GOT3 (cell line): ENCODE data around the gene CCDC69.

Source experiments
- DNase-seq: peaks from one replicate; lab custom pipeline; 2025; ENCODE audit warnings: mixed read lengths; lab: John Stamatoyannopoulos, UW

Gene CCDC69

GRCh38 chr5:151164687-151165392, 59.1 kb downstream of the CCDC69 start:
- peak; percentile 39 for DNase-seq

DNA sequence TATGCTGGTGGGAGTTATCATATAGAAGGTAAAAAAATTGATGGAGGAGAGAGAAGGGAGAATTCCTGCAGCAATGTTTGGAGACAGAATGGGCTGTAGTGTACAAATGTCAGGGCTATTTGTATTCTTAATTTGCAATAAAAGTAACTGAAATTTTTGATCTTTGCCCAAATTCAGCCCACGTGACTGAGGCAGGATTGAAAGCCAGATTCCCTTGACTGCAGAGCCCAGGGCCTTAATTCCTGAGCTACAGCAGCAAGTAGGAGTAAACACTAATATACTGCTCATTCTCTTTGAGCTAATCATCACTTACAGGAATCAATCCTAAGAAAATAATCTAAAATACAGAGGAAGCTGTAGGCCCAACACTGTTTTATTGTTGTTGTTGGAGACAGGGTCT, 61.1 kb downstream of the CCDC69 start:
- no peak for DNase-seq

DNA sequence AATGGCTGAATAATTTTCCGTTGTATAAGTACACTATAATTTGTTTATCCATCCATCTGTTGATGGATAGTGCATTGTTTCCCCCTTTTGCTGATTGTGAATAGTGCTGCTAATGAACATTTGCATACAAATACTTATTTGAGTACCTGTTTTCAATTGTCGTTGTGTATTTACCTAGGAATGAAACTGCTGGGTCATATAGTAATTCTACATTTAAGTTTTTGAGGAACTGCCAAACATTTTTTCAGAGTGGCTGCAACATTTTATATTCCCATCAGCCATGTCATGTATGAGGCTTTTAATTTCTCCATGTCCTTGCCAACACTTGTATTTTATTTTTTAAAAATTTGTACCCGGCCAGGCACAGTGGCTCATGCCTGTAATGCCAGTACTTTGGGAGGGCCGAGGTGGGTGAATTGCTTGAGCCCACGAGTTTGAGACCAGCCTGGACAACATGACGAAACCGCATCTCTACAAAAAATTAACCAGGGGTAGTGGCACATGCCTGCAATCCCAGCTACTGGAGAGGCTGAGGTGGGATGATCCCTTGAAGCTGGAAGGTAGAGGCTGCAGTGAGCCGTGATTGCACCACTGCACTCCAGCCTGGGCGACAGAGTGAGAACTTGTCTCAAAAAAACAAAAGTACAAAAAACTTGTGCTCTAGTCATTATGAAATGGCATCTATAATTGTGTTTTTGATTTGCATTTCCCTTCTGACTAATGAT, 64.1 kb downstream of the CCDC69 start:
- DNase-seq = no peak

GRCh38 chr5:151158287-151158661, 65.6 kb downstream of the CCDC69 start:
- DNase-seq = no peak

DNA sequence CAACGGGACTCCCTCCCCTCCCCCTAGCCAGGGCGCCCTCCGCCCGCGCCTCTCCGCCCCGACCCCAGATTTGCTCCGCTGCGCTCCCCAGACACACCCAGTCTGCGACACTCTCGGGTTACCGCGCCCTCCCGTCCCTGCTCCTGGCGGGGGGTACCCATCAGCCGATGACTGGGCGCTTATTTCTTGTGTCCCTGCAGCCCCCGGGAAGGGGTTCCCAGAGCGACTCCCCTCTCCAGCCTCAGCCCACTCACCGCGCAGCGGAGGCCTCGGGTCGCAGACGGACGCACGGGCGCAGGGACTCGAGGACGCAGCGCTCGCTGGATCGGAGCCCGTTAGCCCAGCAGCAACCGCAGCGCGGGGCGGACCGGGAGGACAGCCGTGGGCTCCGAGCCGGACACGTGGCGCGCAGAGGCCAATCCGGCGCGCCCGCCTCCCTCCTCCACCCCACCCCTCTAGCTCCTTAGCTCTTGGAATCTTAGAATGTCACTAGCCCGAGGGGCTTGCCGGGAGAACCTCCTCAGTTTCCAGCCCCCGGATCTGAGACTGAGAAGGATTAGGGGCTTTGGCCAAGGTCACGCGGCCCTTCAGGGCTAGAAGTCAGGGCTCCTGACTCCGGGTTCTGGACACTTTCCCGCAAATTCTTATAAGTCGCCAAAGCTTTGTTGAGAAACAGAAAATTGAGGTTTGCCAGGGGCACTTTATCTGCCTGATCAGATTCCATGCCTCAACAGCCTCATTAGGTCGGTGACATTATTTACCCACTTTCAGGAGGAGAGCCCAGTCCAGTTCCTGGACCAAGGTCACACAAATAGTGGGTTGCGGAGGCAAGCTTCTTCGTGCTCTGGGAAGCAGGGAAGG, 66.2 kb downstream of the CCDC69 start, which contains the start of gene ANXA6:
Gene ANXA6 (minus strand): TSS at position 354 of the 861 bp plus-strand sequence. CDS start 9,878 bp downstream, outside the sequence.
- DNase-seq = peak; percentile 50

- no peak for DNase-seq
These were observed 67.1 kb downstream of the CCDC69 start for GRCh38 chr5:151156507-151157420.

- peak; percentile 22 for DNase-seq
These were observed 68.0 kb downstream of the CCDC69 start for GRCh38 chr5:151155775-151156506.

DNA sequence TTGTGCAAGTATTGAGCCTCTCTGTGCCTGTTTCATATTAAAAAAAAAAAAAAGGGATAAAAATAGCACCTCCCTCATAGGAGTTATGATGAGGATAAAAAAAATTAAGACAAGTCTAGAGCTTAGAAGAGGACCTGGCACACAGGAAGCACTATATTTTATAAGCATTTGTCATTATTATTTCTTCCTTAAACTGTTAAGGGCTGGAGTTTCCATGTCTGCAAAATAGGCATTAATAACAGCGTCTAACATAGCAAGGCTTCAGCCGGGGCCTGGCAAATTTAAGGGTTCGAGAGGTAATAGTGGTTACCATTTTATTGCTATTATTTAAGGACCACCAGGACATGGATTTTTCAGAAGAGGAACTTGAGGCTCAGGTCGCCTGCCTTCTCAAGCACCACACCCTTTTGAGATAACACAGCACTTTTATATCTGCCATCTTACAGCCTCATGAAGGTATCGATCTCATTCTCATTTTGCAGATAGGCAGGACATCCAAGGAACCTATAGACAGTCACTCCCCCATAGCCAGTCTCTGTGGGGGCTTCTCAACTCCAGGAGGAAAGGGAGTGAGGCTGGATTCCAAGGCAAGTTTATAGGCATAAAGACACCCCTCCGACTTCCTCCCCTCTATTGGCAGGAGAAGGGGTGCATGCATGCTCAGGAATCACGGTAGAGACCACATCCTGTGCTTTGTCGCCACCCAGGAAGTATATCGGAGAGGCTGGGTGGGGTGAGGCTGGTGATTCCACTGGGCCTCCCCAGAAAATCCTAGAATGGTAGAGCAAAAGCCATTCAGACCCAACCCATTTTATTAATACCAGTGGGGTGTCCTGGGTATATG, 68.7 kb downstream of the CCDC69 start:
- DNase-seq = no peak

- DNase-seq = no peak
These were observed 70.1 kb downstream of the CCDC69 start for GRCh38 chr5:151153766-151154272.

- DNase-seq = no peak
These were observed 70.6 kb downstream of the CCDC69 start for GRCh38 chr5:151153300-151153699.

DNA sequence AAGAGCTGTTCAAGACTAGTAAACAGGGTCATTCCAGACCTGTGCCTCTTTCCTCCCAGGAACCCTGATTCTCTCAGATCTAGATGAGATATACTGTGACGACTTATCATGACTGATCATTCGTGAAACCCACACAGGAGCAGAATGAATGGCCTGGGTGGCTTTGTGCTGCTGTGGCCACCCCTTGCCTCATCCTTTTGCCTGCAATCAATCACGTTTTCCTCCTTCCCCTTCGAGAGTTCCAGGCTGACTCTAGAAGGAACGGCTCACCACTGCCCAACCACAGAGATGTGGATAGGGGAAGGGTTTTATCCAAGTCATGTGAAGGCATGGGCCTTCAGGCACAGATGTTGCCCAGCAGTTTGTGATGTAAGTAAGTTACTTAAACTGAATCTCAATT, 72.1 kb downstream of the CCDC69 start:
- no peak for DNase-seq

GRCh38 chr5:151151263-151151660, 72.6 kb downstream of the CCDC69 start:
- DNase-seq = no peak

- no peak for DNase-seq
These were observed 73.2 kb downstream of the CCDC69 start for GRCh38 chr5:151150471-151151262.

- DNase-seq = no peak
These were observed 75.3 kb downstream of the CCDC69 start for GRCh38 chr5:151148583-151148982.

- DNase-seq = no peak
These were observed 76.9 kb downstream of the CCDC69 start for GRCh38 chr5:151147033-151147432.

DNA sequence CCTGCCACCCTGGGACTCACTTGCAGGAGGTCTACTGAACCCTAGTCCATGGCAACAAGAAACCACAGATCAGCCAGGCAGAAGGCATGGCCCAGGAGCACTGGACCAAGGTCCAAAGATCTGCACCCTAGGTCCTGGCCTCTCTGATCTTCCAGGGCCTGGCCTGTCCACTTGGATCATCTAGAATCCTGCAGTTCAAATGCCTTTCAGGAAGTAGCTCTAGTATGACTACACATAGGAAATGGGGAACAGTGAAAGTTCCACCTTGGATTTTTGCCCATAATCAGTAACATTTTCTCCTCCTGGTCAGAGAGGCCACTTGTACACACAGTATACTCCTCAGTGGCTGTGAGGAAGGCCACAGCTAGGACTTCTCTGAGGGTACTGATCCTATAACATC, 77.8 kb downstream of the CCDC69 start:
- DNase-seq = no peak

GRCh38 chr5:151144922-151145321, 79.0 kb downstream of the CCDC69 start:
- no peak for DNase-seq

GRCh38 chr5:151144275-151144674, 79.6 kb downstream of the CCDC69 start:
- DNase-seq = no peak

GRCh38 chr5:151143645-151144044, 80.2 kb downstream of the CCDC69 start:
- DNase-seq = no peak
